HG03039 (cell line): Measurements from ENCODE around the gene NCOA1.
"Not testable (repeated sequence)": the region's sequence is repeated elsewhere in the genome, so short reads cannot be mapped to it uniquely, and the experiment has no call there.

ENCODE experiments used
- ATAC-seq: cut with Tn5 transposase; IDR thresholded peaks from one replicate; pipeline ENCODE4 v1.9.1; 2021; ENCODE audit warnings: mild to moderate bottlenecking, moderate library complexity; ENCODE audit not compliant: unreplicated experiment

The NCOA1 gene

GRCh38 chr2:24490690-24491541, at the start of gene NCOA1:
TSS of gene NCOA1 (plus strand) at chr2:24491254. CDS start at chr2:24658678, 167,424 bp downstream.
- peak; percentile 75 for ATAC-seq

GRCh38 chr2:24448797-24449196, 42.3 kb upstream of the NCOA1 start:
- ATAC-seq: no peak

GRCh38 chr2:24449344-24449743, 41.7 kb upstream of the NCOA1 start:
- ATAC-seq: no peak

GRCh38 chr2:24451805-24452501, 39.1 kb upstream of the NCOA1 start:
- ATAC-seq: no peak

GRCh38 chr2:24452502-24452885, 38.6 kb upstream of the NCOA1 start:
- ATAC-seq: no peak

GRCh38 chr2:24453379-24454073, 37.5 kb upstream of the NCOA1 start:
- ATAC-seq: no peak

- ATAC-seq: no peak
Observed at GRCh38 chr2:24454294-24454693, 36.8 kb upstream of the NCOA1 start.

- ATAC-seq: no peak
Observed at GRCh38 chr2:24456599-24457556, 34.2 kb upstream of the NCOA1 start.

- ATAC-seq: no peak
Observed at GRCh38 chr2:24457696-24458386, 33.2 kb upstream of the NCOA1 start.

- no peak for ATAC-seq
Observed at GRCh38 chr2:24459224-24460161, 31.6 kb upstream of the NCOA1 start.

GRCh38 chr2:24461685-24462084, 29.4 kb upstream of the NCOA1 start:
- ATAC-seq: no peak

- ATAC-seq: no peak
Observed at GRCh38 chr2:24463271-24463670, 27.8 kb upstream of the NCOA1 start.

- no peak for ATAC-seq
Observed at GRCh38 chr2:24466871-24467870, 23.9 kb upstream of the NCOA1 start.

- ATAC-seq: not testable (repeated sequence)
Observed at GRCh38 chr2:24468453-24468852, 22.6 kb upstream of the NCOA1 start.

GRCh38 chr2:24469148-24469650, 21.9 kb upstream of the NCOA1 start:
- no peak for ATAC-seq

GRCh38 chr2:24471662-24472061, 19.4 kb upstream of the NCOA1 start:
- no peak for ATAC-seq

- no peak for ATAC-seq
Observed at GRCh38 chr2:24472416-24472815, 18.6 kb upstream of the NCOA1 start.
